ENCODE measurements around the gene NEO1. TPM values are rescaled to one million over a fixed set of nuclear protein-coding genes. Genes with fewer than 3 reads are reported as not detected.
"Not testable (repeated sequence)": the region's sequence is repeated elsewhere in the genome, so short reads cannot be mapped to it uniquely, and the experiment has no call there.

Gene NEO1
- total RNA-seq, 2 experiments from 2014 or later = 4.3 to 4.4 TPM

GRCh38 chr15:73195166-73195565, 142.9 kb downstream of the NEO1 start:
- DNase-seq = no peak
- H3K4me3 Mint-ChIP-seq = no peak overlapping the region
- H3K36me3 Mint-ChIP-seq (ENCODE audit: low read depth) = no peaks in the 10 kb centered on the region
- H3K4me1 Mint-ChIP-seq (ENCODE audit: low read depth) = peaks cover 11% of the 10 kb centered on the region
- intact Hi-C loops (cut with micrococcal nuclease) = no loop called here
- CTCF ChIA-PET = no interaction called here
- no peak overlapping the region for H3K27ac Mint-ChIP-seq
- no peaks in the 10 kb centered on the region for H3K27me3 Mint-ChIP-seq (ENCODE audit: low read depth)
- H3K9me3 Mint-ChIP-seq = no peaks in the 10 kb centered on the region

GRCh38 chr15:73196113-73196512, 143.8 kb downstream of the NEO1 start:
- intact Hi-C loops (cut with micrococcal nuclease) = no loop called here
- Mint-ChIP-seq H3K4me1 (ENCODE audit: low read depth) (peaks cover 8% of the 10 kb centered on the region), H3K36me3 (ENCODE audit: low read depth) (no peaks in the 10 kb centered on the region), H3K27ac (no peak overlapping the region), H3K27me3 (ENCODE audit: low read depth) (no peaks in the 10 kb centered on the region), H3K4me3 (no peak overlapping the region), H3K9me3 (no peaks in the 10 kb centered on the region)
- CTCF ChIA-PET = no interaction called here
- DNase-seq = no peak

GRCh38 chr15:73200339-73200738, 148.1 kb downstream of the NEO1 start:
- intact Hi-C loops (cut with micrococcal nuclease) = no loop called here
- Mint-ChIP-seq H3K36me3 (ENCODE audit: low read depth) (peaks cover 9% of the 10 kb centered on the region), H3K4me1 (ENCODE audit: low read depth) (peaks cover 8% of the 10 kb centered on the region), H3K27me3 (ENCODE audit: low read depth) (no peaks in the 10 kb centered on the region), H3K4me3 (no peak overlapping the region), H3K27ac (no peak overlapping the region), H3K9me3 (peaks cover 12% of the 10 kb centered on the region)
- CTCF ChIA-PET = no interaction called here
- DNase-seq = no peak

GRCh38 chr15:73210630-73211029, 158.4 kb downstream of the NEO1 start:
- no peak overlapping the region for H3K27ac Mint-ChIP-seq
- H3K4me1 Mint-ChIP-seq (ENCODE audit: low read depth) = no peaks in the 10 kb centered on the region
- intact Hi-C loops (cut with micrococcal nuclease) = no loop called here
- peaks cover 2% of the 10 kb centered on the region for H3K36me3 Mint-ChIP-seq (ENCODE audit: low read depth)
- H3K4me3 Mint-ChIP-seq = no peak overlapping the region
- no peak for DNase-seq
- CTCF ChIA-PET = no interaction called here
- peaks cover 3% of the 10 kb centered on the region for H3K9me3 Mint-ChIP-seq
- H3K27me3 Mint-ChIP-seq (ENCODE audit: low read depth) = no peaks in the 10 kb centered on the region

- Mint-ChIP-seq H3K4me1 (ENCODE audit: low read depth) (no peaks in the 10 kb centered on the region), H3K36me3 (ENCODE audit: low read depth) (peaks cover 2% of the 10 kb centered on the region), H3K4me3 (no peak overlapping the region), H3K27ac (no peak overlapping the region), H3K27me3 (ENCODE audit: low read depth) (no peaks in the 10 kb centered on the region), H3K9me3 (peaks cover 3% of the 10 kb centered on the region)
- intact Hi-C loops (cut with micrococcal nuclease) = no loop called here
- CTCF ChIA-PET = no interaction called here
- no peak for DNase-seq
Measured at GRCh38 chr15:73212424-73212823, 160.2 kb downstream of the NEO1 start.

- intact Hi-C loops (cut with micrococcal nuclease); H3K4me1 Mint-ChIP-seq (ENCODE audit: low read depth); H3K27ac Mint-ChIP-seq; CTCF ChIA-PET; H3K36me3 Mint-ChIP-seq (ENCODE audit: low read depth); H3K4me3 Mint-ChIP-seq; H3K27me3 Mint-ChIP-seq (ENCODE audit: low read depth); H3K9me3 Mint-ChIP-seq; DNase-seq: not testable (repeated sequence)
Measured at GRCh38 chr15:73221450-73221849, 169.2 kb downstream of the NEO1 start.

- no peak overlapping the region for H3K4me3 Mint-ChIP-seq
- H3K27me3 Mint-ChIP-seq (ENCODE audit: low read depth) = no peaks in the 10 kb centered on the region
- no peaks in the 10 kb centered on the region for H3K4me1 Mint-ChIP-seq (ENCODE audit: low read depth)
- intact Hi-C loops (cut with micrococcal nuclease) = no loop called here
- peaks cover 1% of the 10 kb centered on the region for H3K9me3 Mint-ChIP-seq
- H3K36me3 Mint-ChIP-seq (ENCODE audit: low read depth) = peaks cover 2% of the 10 kb centered on the region
- CTCF ChIA-PET = no interaction called here
- no peak for DNase-seq
- no peak overlapping the region for H3K27ac Mint-ChIP-seq
Measured at GRCh38 chr15:73225358-73226015, 173.2 kb downstream of the NEO1 start.

GRCh38 chr15:73226093-73226814, 174.0 kb downstream of the NEO1 start:
- H3K4me3 Mint-ChIP-seq = no peak overlapping the region
- no peak overlapping the region for H3K27ac Mint-ChIP-seq
- H3K27me3 Mint-ChIP-seq (ENCODE audit: low read depth) = no peaks in the 10 kb centered on the region
- peaks cover 1% of the 10 kb centered on the region for H3K9me3 Mint-ChIP-seq
- DNase-seq = no peak
- intact Hi-C loops (cut with micrococcal nuclease) = no loop called here
- CTCF ChIA-PET = interaction anchor here (1.4 kb wide), 1 partner anchor 15 kb away, joined by 4 read pairs; no protein-coding TSS in a partner anchor
- H3K36me3 Mint-ChIP-seq (ENCODE audit: low read depth) = peaks cover 2% of the 10 kb centered on the region
- no peaks in the 10 kb centered on the region for H3K4me1 Mint-ChIP-seq (ENCODE audit: low read depth)

- no peak overlapping the region for H3K27ac Mint-ChIP-seq
- DNase-seq = no peak
- no peak overlapping the region for H3K4me3 Mint-ChIP-seq
- no peaks in the 10 kb centered on the region for H3K27me3 Mint-ChIP-seq (ENCODE audit: low read depth)
- H3K36me3 Mint-ChIP-seq (ENCODE audit: low read depth) = no peaks in the 10 kb centered on the region
- intact Hi-C loops (cut with micrococcal nuclease) = no loop called here
- no peaks in the 10 kb centered on the region for H3K4me1 Mint-ChIP-seq (ENCODE audit: low read depth)
- H3K9me3 Mint-ChIP-seq = no peaks in the 10 kb centered on the region
- CTCF ChIA-PET = interaction anchor here (0.6 to 1.4 kb wide), 3 partner anchors 13 to 386 kb away, joined by 3 to 4 read pairs (median 3); no protein-coding TSS in a partner anchor
Measured at GRCh38 chr15:73227433-73228056, 175.3 kb downstream of the NEO1 start.

- Mint-ChIP-seq H3K4me3 (no peak overlapping the region), H3K27me3 (ENCODE audit: low read depth) (no peaks in the 10 kb centered on the region), H3K36me3 (ENCODE audit: low read depth) (no peaks in the 10 kb centered on the region), H3K4me1 (ENCODE audit: low read depth) (no peaks in the 10 kb centered on the region), H3K27ac (no peak overlapping the region), H3K9me3 (no peaks in the 10 kb centered on the region)
- DNase-seq = no peak
- CTCF ChIA-PET = interaction anchor here (0.6 to 1.4 kb wide), 2 partner anchors 13 to 387 kb away, joined by 3 to 4 read pairs; no protein-coding TSS in a partner anchor
- intact Hi-C loops (cut with micrococcal nuclease) = no loop called here
Measured at GRCh38 chr15:73228128-73228646, 175.9 kb downstream of the NEO1 start.

GRCh38 chr15:73231661-73232419, 179.6 kb downstream of the NEO1 start:
- no peak overlapping the region for H3K27ac Mint-ChIP-seq

GRCh38 chr15:73232776-73233175, 180.5 kb downstream of the NEO1 start:
- Mint-ChIP-seq H3K36me3 (ENCODE audit: low read depth) (no peaks in the 10 kb centered on the region), H3K27ac (no peak overlapping the region), H3K27me3 (ENCODE audit: low read depth) (no peaks in the 10 kb centered on the region), H3K4me3 (no peak overlapping the region), H3K9me3 (no peaks in the 10 kb centered on the region), H3K4me1 (ENCODE audit: low read depth) (no peaks in the 10 kb centered on the region)
- DNase-seq = no peak
- intact Hi-C loops (cut with micrococcal nuclease) = no loop called here
- CTCF ChIA-PET = interaction anchor here (1.3 to 1.4 kb wide), 2 partner anchors 8 to 10 kb away, joined by 4 to 10 read pairs; no protein-coding TSS in a partner anchor

More at GRCh38 chr15:73231661-73232419, 179.6 kb downstream of the NEO1 start:
- CTCF ChIA-PET = interaction anchor here (0.6 to 1.3 kb wide), 3 partner anchors 8 to 9 kb away, joined by 3 to 4 read pairs (median 3); no protein-coding TSS in a partner anchor
- intact Hi-C loops (cut with micrococcal nuclease) = no loop called here
- Mint-ChIP-seq H3K36me3 (ENCODE audit: low read depth) (no peaks in the 10 kb centered on the region), H3K4me3 (no peak overlapping the region), H3K9me3 (no peaks in the 10 kb centered on the region), H3K27me3 (ENCODE audit: low read depth) (no peaks in the 10 kb centered on the region), H3K4me1 (ENCODE audit: low read depth) (no peaks in the 10 kb centered on the region)
- no peak for DNase-seq
